ENCODE data around the gene NRXN2. TPM values are rescaled to one million over a fixed set of nuclear protein-coding genes. Genes with fewer than 3 reads are reported as not detected.
A peak's percentile ranks its signal among the peaks of the same experiment; 100 is the strongest.
"Not testable (repeated sequence)": the region's sequence is repeated elsewhere in the genome, so short reads cannot be mapped to it uniquely, and the experiment has no call there.

The NRXN2 gene
- total RNA-seq, 1 experiment from 2014 or later: 0.77 TPM

GRCh38 chr11:64716473-64717267, 6.3 kb downstream of the NRXN2 start:
- no peak for DNase-seq (ENCODE audit: low read depth, low spot score)
- in situ Hi-C loops (cut with HindIII; ENCODE audit: low pct_unique_long_range_greater_than_20kb, low sequenced_read_pairs): no loop called here

- DNase-seq (ENCODE audit: low read depth, low spot score): no peak
- in situ Hi-C loops (cut with HindIII; ENCODE audit: low pct_unique_long_range_greater_than_20kb, low sequenced_read_pairs): no loop called here
Measured at GRCh38 chr11:64715756-64716472, 7.1 kb downstream of the NRXN2 start.

GRCh38 chr11:64715110-64715509, 7.9 kb downstream of the NRXN2 start:
- in situ Hi-C loops (cut with HindIII; ENCODE audit: low pct_unique_long_range_greater_than_20kb, low sequenced_read_pairs): no loop called here
- DNase-seq (ENCODE audit: low read depth, low spot score): no peak

- in situ Hi-C loops (cut with HindIII; ENCODE audit: low pct_unique_long_range_greater_than_20kb, low sequenced_read_pairs): no loop called here
Measured at GRCh38 chr11:64714666-64715065, 8.3 kb downstream of the NRXN2 start.

GRCh38 chr11:64713781-64714363, 9.1 kb downstream of the NRXN2 start:
- DNase-seq (ENCODE audit: low read depth, low spot score): no peak
- in situ Hi-C loops (cut with HindIII; ENCODE audit: low pct_unique_long_range_greater_than_20kb, low sequenced_read_pairs): no loop called here

More at GRCh38 chr11:64714666-64715065, 8.3 kb downstream of the NRXN2 start:
- no peak for DNase-seq (ENCODE audit: low read depth, low spot score)

- in situ Hi-C loops (cut with HindIII; ENCODE audit: low pct_unique_long_range_greater_than_20kb, low sequenced_read_pairs): no loop called here
- no peak for DNase-seq (ENCODE audit: low read depth, low spot score)
Measured at GRCh38 chr11:64713016-64713707, 9.8 kb downstream of the NRXN2 start.

- no peak for DNase-seq (ENCODE audit: low read depth, low spot score)
Measured at GRCh38 chr11:64712430-64713015, 10.5 kb downstream of the NRXN2 start.

GRCh38 chr11:64711956-64712362, 11.0 kb downstream of the NRXN2 start:
- in situ Hi-C loops (cut with HindIII; ENCODE audit: low pct_unique_long_range_greater_than_20kb, low sequenced_read_pairs): no loop called here
- DNase-seq (ENCODE audit: low read depth, low spot score): no peak

More at GRCh38 chr11:64712430-64713015, 10.5 kb downstream of the NRXN2 start:
- in situ Hi-C loops (cut with HindIII; ENCODE audit: low pct_unique_long_range_greater_than_20kb, low sequenced_read_pairs): no loop called here

GRCh38 chr11:64711138-64711955, 11.7 kb downstream of the NRXN2 start:
- no peak for DNase-seq (ENCODE audit: low read depth, low spot score)
- in situ Hi-C loops (cut with HindIII; ENCODE audit: low pct_unique_long_range_greater_than_20kb, low sequenced_read_pairs): no loop called here

- no peak for DNase-seq (ENCODE audit: low read depth, low spot score)
- in situ Hi-C loops (cut with HindIII; ENCODE audit: low pct_unique_long_range_greater_than_20kb, low sequenced_read_pairs): no loop called here
Measured at GRCh38 chr11:64710418-64711137, 12.4 kb downstream of the NRXN2 start.

GRCh38 chr11:64705501-64705900, 17.5 kb downstream of the NRXN2 start:
- in situ Hi-C loops (cut with HindIII; ENCODE audit: low pct_unique_long_range_greater_than_20kb, low sequenced_read_pairs): no loop called here
- no peak for DNase-seq (ENCODE audit: low read depth, low spot score)

GRCh38 chr11:64703048-64703447, 19.9 kb downstream of the NRXN2 start:
- in situ Hi-C loops (cut with HindIII; ENCODE audit: low pct_unique_long_range_greater_than_20kb, low sequenced_read_pairs): no loop called here

GRCh38 chr11:64701956-64702355, 21.0 kb downstream of the NRXN2 start:
- in situ Hi-C loops (cut with HindIII; ENCODE audit: low pct_unique_long_range_greater_than_20kb, low sequenced_read_pairs): not testable (repeated sequence)

More at GRCh38 chr11:64703048-64703447, 19.9 kb downstream of the NRXN2 start:
- DNase-seq (ENCODE audit: low read depth, low spot score): peak; percentile 29

GRCh38 chr11:64698427-64698826, 24.6 kb downstream of the NRXN2 start:
- in situ Hi-C loops (cut with HindIII; ENCODE audit: low pct_unique_long_range_greater_than_20kb, low sequenced_read_pairs): no loop called here
- DNase-seq (ENCODE audit: low read depth, low spot score): no peak

More at GRCh38 chr11:64701956-64702355, 21.0 kb downstream of the NRXN2 start:
- DNase-seq (ENCODE audit: low read depth, low spot score): not testable (repeated sequence)

GRCh38 chr11:64697663-64698375, 25.2 kb downstream of the NRXN2 start:
- in situ Hi-C loops (cut with HindIII; ENCODE audit: low pct_unique_long_range_greater_than_20kb, low sequenced_read_pairs): no loop called here
- DNase-seq (ENCODE audit: low read depth, low spot score): no peak

- no peak for DNase-seq (ENCODE audit: low read depth, low spot score)
- in situ Hi-C loops (cut with HindIII; ENCODE audit: low pct_unique_long_range_greater_than_20kb, low sequenced_read_pairs): no loop called here
Measured at GRCh38 chr11:64696045-64696444, 27.0 kb downstream of the NRXN2 start.
